ENCODE data around the gene SMC5.
"Not testable (repeated sequence)": the region's sequence is repeated elsewhere in the genome, so short reads cannot be mapped to it uniquely, and the experiment has no call there.

DNA sequence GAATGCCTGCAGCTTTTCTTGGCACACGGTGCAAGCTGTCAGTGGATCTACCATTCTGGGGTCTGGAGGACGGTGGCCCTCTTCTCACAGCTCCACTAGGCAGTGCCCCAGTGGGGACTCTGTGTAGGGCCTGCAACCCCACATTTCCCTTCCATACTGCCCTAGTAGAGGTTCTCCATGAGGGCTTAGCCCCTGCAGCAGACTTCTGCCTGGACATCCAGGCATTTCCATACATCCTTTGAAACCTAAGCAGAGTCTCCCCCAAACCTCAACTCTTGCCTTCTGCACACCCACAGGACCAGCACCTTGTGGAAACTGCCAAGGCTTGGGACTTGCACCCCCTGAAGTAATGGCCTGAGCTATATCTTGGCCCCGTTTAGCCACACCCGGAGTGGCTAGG is 69.8 kb downstream of the SMC5 start:
- not testable (repeated sequence) for TF ChIP-seq POLR2A (IDR thresholded peaks at IDR 0.05)
- TF ChIP-seq, protein P1, sequence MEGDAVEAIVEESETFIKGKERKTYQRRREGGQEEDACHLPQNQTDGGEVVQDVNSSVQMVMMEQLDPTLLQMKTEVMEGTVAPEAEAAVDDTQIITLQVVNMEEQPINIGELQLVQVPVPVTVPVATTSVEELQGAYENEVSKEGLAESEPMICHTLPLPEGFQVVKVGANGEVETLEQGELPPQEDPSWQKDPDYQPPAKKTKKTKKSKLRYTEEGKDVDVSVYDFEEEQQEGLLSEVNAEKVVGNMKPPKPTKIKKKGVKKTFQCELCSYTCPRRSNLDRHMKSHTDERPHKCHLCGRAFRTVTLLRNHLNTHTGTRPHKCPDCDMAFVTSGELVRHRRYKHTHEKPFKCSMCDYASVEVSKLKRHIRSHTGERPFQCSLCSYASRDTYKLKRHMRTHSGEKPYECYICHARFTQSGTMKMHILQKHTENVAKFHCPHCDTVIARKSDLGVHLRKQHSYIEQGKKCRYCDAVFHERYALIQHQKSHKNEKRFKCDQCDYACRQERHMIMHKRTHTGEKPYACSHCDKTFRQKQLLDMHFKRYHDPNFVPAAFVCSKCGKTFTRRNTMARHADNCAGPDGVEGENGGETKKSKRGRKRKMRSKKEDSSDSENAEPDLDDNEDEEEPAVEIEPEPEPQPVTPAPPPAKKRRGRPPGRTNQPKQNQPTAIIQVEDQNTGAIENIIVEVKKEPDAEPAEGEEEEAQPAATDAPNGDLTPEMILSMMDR (IDR thresholded peaks at IDR 0.05), result not testable (repeated sequence)

Data from uterus (tissue), 2 donors.